ENCODE results near the gene ADGRB3. TPM values are rescaled to one million over a fixed set of nuclear protein-coding genes. Genes with fewer than 3 reads are reported as not detected.

Gene ADGRB3
- total RNA-seq, 1 donor from 2014 or later = 2.4 TPM

- no peak for DNase-seq (ENCODE audit: low spot score)
- Mint-ChIP-seq H3K27me3 (ENCODE audit: unreplicated experiment) (no peaks in the 10 kb centered on the region), H3K36me3 (ENCODE audit: low read depth, unreplicated experiment) (no peaks in the 10 kb centered on the region), H3K9me3 (ENCODE audit: unreplicated experiment) (no peaks in the 10 kb centered on the region), H3K27ac (ENCODE audit: unreplicated experiment) (no peak overlapping the region), H3K4me3 (ENCODE audit: unreplicated experiment) (no peak overlapping the region), H3K4me1 (ENCODE audit: unreplicated experiment) (peaks cover 7% of the 10 kb centered on the region)
- no peak for TF ChIP-seq CTCF (IDR thresholded peaks at IDR 0.05; ENCODE audit: unreplicated experiment)
Measured at GRCh38 chr6:69421269-69421668, 786.2 kb downstream of the ADGRB3 start.

- no peak for DNase-seq (ENCODE audit: low spot score)
- Mint-ChIP-seq H3K36me3 (ENCODE audit: low read depth, unreplicated experiment) (no peaks in the 10 kb centered on the region), H3K27ac (ENCODE audit: unreplicated experiment) (no peak overlapping the region), H3K4me1 (ENCODE audit: unreplicated experiment) (peaks cover 7% of the 10 kb centered on the region), H3K4me3 (ENCODE audit: unreplicated experiment) (no peak overlapping the region), H3K27me3 (ENCODE audit: unreplicated experiment) (no peaks in the 10 kb centered on the region), H3K9me3 (ENCODE audit: unreplicated experiment) (no peaks in the 10 kb centered on the region)
- no peak for TF ChIP-seq CTCF (IDR thresholded peaks at IDR 0.05; ENCODE audit: unreplicated experiment)
Measured at GRCh38 chr6:69422020-69422419, 786.9 kb downstream of the ADGRB3 start.

DNA sequence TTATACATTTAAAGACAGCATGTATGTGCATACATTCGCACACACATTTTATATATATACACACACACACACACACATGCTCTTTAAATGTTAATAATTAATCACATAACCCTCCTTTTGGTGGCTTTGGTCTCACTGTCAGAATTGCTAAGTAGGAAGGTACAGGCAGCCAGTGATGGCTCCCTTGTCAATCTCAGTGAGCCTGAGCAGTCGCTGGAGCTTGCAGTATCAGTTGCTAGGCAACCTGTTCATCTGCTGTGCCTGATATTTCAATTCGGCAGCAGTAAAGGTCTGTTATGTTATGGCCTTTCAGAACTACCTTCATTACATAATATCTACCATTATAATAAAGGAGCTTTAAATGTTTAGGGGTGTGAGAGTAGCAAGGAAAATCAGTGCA is 787.4 kb downstream of the ADGRB3 start:
- no peaks in the 10 kb centered on the region for H3K27me3 Mint-ChIP-seq (ENCODE audit: unreplicated experiment)
- H3K9me3 Mint-ChIP-seq (ENCODE audit: unreplicated experiment) = no peaks in the 10 kb centered on the region
- TF ChIP-seq CTCF (IDR thresholded peaks at IDR 0.05; ENCODE audit: unreplicated experiment) = no peak
- DNase-seq (ENCODE audit: low spot score) = no peak
- no peak overlapping the region for H3K27ac Mint-ChIP-seq (ENCODE audit: unreplicated experiment)
- H3K36me3 Mint-ChIP-seq (ENCODE audit: low read depth, unreplicated experiment) = no peaks in the 10 kb centered on the region
- peaks cover 7% of the 10 kb centered on the region for H3K4me1 Mint-ChIP-seq (ENCODE audit: unreplicated experiment)
- no peak overlapping the region for H3K4me3 Mint-ChIP-seq (ENCODE audit: unreplicated experiment)

DNA sequence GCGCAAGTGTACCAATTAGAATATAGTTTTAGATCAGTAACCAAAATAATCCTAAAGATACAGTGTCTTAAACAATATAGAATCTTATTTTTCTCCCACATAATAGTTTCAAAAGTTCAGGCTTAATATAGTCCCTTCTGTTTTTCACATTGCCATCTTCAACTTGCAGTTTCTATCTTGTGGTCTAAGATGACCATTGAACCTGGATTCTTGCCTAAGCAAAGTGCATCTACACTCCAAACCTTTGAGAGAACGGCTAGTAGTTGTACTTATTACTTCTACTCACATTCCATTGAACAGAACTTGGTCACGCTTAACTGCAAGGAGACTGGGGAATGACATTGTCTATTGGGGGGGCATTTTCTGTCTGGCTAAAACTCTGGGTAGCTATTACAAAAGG is 788.7 kb downstream of the ADGRB3 start:
- Mint-ChIP-seq H3K9me3 (ENCODE audit: unreplicated experiment) (no peaks in the 10 kb centered on the region), H3K4me1 (ENCODE audit: unreplicated experiment) (peaks cover 7% of the 10 kb centered on the region), H3K4me3 (ENCODE audit: unreplicated experiment) (no peak overlapping the region), H3K27me3 (ENCODE audit: unreplicated experiment) (no peaks in the 10 kb centered on the region), H3K27ac (ENCODE audit: unreplicated experiment) (no peak overlapping the region), H3K36me3 (ENCODE audit: low read depth, unreplicated experiment) (no peaks in the 10 kb centered on the region)
- DNase-seq (ENCODE audit: low spot score) = no peak
- TF ChIP-seq CTCF (IDR thresholded peaks at IDR 0.05; ENCODE audit: unreplicated experiment) = no peak

- Mint-ChIP-seq H3K27ac (ENCODE audit: unreplicated experiment) (no peak overlapping the region), H3K9me3 (ENCODE audit: unreplicated experiment) (no peaks in the 10 kb centered on the region), H3K4me1 (ENCODE audit: unreplicated experiment) (peaks cover 7% of the 10 kb centered on the region), H3K36me3 (ENCODE audit: low read depth, unreplicated experiment) (no peaks in the 10 kb centered on the region), H3K4me3 (ENCODE audit: unreplicated experiment) (no peak overlapping the region), H3K27me3 (ENCODE audit: unreplicated experiment) (no peaks in the 10 kb centered on the region)
- TF ChIP-seq CTCF (IDR thresholded peaks at IDR 0.05; ENCODE audit: unreplicated experiment) = no peak
- no peak for DNase-seq (ENCODE audit: low spot score)
Measured at GRCh38 chr6:69424581-69424980, 789.5 kb downstream of the ADGRB3 start.
